ENCODE data around the gene CNIH2. TPM values are rescaled to one million over a fixed set of nuclear protein-coding genes. Genes with fewer than 3 reads are reported as not detected.
A peak's percentile ranks its signal among the peaks of the same experiment; 100 is the strongest.
"Not testable (repeated sequence)": the region's sequence is repeated elsewhere in the genome, so short reads cannot be mapped to it uniquely, and the experiment has no call there.

Gene CNIH2
- total RNA-seq, 2 donors from 2014 or later, result 1.1 to 1.2 TPM

DNA sequence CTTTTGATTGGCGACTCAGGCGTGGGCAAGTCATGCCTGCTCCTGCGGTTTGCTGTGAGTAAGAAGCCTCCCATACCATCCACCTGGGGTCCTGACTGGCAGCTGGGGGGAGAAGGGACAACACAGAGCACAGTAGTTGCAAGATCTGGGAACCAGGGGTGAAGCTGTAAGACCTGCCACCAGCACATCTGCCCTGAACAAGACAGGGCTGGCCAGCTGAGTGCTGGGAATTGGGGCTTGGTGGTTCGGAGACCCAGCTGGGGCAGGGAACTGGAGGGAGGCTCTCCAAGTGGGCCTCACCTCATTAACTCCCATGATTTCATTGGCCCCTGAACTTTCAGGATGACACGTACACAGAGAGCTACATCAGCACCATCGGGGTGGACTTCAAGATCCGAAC, 6.2 kb upstream of the CNIH2 start:
- ATAC-seq (no peak), DNase-seq (no peak)
- intact Hi-C loops (cut with DNase I, micrococcal nuclease), result no loop called here

DNA sequence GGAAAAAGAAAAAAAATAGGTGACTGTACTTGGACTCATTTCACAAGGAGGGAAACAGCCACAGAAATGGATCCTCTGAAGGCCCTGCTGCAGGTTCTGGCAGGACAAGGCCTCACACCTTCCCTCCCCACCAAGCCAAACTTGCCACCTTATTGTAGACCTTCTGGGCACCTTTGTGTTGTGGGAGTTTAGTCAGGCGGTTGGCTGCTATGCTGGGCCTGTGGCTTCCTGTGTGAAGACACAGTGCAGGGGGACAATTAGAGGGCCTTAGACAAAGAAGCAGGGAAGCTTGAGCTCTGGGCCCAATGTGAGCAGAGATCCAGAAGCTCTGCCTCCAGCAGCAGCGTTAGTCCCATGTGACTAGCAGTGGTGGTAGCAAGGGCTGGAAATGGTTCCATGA, 5.4 kb upstream of the CNIH2 start:
- no peak for DNase-seq
- no peak for ATAC-seq
- intact Hi-C loops (cut with DNase I, micrococcal nuclease), result no loop called here

DNA sequence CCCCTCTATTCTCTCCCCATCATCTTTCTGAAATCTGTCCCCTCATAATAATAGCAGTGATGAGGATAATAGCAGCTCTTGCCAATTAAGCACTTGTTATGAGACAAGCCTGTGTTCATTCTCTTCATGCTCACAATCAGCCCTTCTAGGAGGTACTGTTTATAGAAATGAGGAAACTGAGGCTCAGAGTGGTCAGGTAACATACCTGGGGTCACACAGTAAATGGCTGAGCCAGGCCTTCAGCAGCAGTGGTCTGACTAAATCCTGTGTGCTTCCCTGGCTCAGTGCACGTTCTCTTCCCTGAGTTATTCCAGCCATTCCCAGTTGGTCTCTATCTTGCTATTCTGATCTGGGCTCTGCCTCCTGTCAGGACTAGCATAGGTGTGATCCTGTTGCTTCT, 3.8 kb upstream of the CNIH2 start:
- no peak for ATAC-seq
- intact Hi-C loops (cut with DNase I, micrococcal nuclease), result no loop called here
- DNase-seq, result no peak

DNA sequence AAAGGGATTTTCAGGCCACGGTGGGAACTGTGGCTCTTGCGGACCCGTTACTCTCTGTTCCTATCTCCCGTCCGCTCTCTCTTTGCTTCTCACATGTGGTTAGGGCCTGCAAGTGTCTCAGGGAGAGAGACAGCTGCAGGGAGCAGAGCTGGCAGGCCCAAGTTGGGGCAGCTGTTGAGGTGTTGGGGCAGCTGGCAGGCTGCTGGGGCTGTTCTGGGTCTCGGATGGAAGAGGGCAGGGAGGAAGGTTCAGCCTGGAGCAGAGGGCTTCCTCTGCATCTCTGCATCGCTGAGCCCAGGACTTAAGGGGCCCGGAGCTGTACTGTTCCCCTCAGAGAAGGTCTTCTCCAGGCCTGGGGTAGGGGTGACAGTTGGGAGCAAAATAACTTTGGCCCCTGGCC, 2.6 kb upstream of the CNIH2 start:
- intact Hi-C loops (cut with DNase I, micrococcal nuclease), result no loop called here
- DNase-seq (no peak), ATAC-seq (no peak)

DNA sequence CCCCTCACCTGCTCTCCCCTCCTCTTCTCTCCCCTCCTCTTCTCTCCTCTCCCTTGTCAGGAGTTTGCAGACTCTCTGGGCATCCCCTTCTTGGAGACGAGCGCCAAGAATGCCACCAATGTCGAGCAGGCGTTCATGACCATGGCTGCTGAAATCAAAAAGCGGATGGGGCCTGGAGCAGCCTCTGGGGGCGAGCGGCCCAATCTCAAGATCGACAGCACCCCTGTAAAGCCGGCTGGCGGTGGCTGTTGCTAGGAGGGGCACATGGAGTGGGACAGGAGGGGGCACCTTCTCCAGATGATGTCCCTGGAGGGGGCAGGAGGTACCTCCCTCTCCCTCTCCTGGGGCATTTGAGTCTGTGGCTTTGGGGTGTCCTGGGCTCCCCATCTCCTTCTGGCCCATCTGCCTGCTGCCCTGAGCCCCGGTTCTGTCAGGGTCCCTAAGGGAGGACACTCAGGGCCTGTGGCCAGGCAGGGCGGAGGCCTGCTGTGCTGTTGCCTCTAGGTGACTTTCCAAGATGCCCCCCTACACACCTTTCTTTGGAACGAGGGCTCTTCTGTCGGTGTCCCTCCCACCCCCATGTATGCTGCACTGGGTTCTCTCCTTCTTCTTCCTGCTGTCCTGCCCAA, 1.9 kb upstream of the CNIH2 start:
- intact Hi-C loops (cut with DNase I, micrococcal nuclease), result no loop called here
- DNase-seq (no peak), ATAC-seq (peak; percentile 1)

DNA sequence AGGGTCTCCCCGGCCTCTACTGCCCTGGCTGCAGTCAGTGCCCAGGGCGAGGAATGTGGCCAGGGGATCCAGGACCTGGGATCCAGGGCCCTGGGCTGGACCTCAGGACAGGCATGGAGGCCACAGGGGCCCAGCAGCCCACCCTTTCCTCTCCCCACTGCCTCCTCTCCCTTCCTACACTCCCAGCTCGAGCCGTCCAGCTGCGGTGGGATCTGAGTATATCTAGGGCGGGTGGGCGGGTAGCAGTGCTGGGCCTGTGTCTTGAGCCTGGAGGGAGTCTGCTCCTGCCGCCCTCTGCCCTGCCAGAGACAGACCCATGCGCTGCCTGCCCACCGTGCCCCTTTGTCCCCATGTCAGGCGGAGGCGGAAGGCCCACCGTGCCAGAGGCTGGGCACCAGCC, 1.4 kb upstream of the CNIH2 start:
- peak; percentile 1 for ATAC-seq
- intact Hi-C loops (cut with DNase I, micrococcal nuclease); DNase-seq: not testable (repeated sequence)

DNA sequence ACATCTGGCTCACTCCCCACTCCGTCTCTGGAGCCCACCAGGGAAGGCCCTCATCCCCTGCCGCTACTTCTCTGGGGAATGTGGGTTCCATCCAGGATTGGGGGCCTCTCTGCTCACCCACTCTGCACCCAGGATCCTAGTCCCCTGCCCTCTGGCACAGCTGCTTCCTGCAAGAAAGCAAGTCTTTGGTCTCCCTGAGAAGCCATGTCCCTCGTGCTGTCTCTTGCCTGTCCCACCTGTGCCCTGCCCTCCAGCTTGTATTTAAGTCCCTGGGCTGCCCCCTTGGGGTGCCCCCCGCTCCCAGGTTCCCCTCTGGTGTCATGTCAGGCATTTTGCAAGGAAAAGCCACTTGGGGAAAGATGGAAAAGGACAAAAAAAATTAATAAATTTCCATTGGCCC, 911 bp upstream of the CNIH2 start:
- intact Hi-C loops (cut with DNase I, micrococcal nuclease); DNase-seq: not testable (repeated sequence)
- peak; percentile 1 for ATAC-seq

DNA sequence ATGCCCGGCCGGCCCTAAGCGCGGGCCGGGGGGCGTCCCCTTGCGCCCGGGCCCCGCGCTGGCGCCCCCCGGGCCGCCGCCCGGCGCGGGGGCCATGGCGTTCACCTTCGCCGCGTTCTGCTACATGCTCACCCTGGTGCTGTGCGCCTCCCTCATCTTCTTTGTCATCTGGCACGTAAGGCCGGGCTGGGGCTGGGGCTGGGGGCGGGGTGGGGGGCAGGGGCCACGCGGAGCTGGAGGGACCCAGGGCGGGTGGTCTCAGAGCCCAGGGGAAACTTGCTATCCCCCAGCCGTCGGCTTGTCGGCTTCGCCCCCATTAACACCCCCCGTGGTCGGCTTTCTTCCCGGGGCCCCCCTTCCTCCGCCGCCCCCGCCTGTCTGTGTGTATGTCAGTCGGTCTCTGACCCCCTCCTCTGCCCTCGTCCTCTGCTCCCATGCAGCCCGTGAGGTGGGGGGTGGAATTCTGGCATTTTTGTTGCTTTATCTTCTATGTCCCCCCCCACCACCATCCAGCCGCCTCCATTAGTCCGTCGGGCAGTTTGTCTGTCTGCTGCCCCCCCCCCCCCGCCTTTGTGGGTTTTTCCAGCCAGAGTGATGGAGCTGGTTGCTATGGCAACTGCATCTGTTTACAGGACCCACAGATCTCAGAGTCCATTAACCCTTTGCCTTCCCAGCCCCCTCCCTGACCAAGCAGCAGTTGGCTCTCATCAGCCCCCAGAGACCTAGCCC, 552 bp downstream of the CNIH2 start:
- ATAC-seq (no peak), DNase-seq (no peak)
- intact Hi-C loops (cut with DNase I, micrococcal nuclease), result no loop called here

DNA sequence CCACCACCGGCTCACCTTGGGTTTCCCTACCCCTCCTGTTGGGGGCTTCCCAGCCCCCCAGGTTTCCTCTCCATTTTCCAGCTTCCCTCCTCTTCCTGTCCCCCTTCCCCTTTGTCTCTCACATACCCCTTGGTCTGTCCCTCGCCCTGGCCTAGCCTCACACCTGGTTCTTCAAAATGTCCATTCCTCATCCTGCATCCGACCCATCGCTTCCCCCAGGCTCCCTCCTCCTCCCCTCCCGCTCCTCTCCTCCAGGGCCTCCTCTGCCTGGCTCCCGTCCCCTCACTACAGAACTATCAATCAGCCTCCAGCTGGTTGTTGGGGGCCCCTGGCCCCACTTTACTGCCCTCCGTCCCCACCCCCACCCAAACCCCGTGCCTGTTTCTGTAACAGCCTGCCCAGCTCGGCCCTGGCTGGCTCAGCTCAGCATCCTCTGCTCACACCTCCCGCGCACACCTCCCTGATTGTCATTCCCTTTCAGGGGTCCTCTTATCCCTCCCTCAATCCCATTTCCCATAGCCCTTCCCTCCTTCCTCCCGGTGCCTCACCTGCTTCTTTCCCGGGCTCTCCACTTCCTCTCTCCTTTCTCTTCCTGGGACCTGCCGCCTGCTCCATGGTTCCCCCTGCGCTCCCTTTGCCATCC, 1.2 kb downstream of the CNIH2 start:
- ATAC-seq (no peak), DNase-seq (no peak)
- intact Hi-C loops (cut with DNase I, micrococcal nuclease), result no loop called here

DNA sequence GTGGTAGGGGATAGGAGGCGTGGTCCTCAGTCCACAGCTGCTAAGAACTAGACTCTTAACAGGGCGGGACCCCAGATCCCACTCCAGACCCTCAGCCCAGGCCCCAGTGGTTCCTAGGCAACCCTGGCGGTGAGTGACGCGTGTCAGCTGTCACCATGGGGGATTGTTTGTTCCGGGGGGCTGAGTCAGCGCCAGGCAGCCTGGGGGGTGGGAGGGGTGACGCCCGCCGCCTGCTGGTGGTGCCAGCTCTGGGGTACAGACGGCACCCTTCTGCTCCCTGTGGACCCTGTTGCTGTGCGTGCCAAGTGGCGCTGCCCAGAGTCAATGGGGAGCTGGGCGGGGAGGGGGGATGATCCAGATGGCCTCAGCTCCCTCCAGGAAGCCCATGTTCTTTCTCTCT, 2.5 kb downstream of the CNIH2 start:
- ATAC-seq (no peak), DNase-seq (peak in 1 of 2 donors; percentile 25)
- intact Hi-C loops (cut with DNase I, micrococcal nuclease), result loop anchor here in 1 of 2 donors (5.0 kb wide), 1 partner anchor 58 kb away; no protein-coding TSS in a partner anchor

DNA sequence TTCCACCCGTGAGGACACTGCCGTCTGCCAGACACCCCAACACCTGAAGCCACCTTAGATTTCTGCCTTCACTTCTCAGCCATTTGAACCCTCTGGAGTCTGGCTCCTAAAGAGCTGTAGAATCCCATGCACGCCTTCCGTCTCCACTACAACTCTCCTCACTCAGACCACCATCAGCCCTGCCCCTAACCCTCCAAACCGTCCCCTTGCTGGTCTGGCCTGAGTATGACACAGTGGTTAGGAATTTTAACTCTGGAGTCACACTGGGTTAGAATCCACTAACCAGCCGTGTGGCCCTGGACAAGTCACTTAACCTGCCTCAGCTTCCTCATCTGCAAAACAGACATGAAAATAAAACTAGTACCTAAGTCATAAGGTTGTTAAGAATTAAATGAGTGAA, 3.0 kb downstream of the CNIH2 start:
- ATAC-seq (no peak), DNase-seq (no peak)
- intact Hi-C loops (cut with DNase I, micrococcal nuclease), result loop anchor here in 1 of 2 donors (5.0 kb wide), 1 partner anchor 59 kb away; no protein-coding TSS in a partner anchor

DNA sequence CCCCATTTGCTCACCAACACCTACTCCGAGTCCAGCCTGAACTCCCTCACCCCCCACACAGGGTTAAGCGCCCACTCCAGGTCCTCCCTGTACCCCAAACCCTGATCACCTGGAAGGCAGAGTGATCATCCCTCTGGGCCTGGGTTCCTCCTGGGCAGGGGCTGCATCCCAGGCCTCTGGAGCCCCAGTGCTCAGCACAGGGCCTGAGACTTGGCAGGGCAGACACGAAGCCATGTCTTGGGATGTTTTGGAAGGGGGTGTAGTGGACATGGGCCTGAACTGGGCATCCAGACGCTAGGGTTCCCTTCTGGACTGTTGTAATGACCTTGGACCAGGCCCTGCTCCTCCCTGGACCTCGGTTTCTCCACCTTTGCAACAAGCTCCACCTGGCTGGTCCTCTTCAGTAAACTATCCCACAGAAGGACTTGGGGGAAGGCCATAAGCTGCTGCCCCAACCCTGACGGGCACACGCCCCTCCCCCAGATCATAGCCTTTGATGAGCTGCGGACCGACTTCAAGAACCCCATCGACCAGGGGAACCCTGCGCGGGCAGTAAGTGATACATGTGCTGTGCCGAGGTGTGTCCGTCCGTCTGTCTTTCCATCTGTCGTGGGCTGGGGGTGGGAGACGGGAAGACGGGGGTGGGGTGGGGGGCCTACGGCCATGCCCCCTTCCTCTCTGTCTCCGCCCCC, 3.9 kb downstream of the CNIH2 start:
- intact Hi-C loops (cut with DNase I, micrococcal nuclease), result loop anchor here in 1 of 2 donors (5.0 kb wide), 1 partner anchor 60 kb away; no protein-coding TSS in a partner anchor
- ATAC-seq, result no peak
- DNase-seq, result peak in 1 of 2 donors; percentile 8

DNA sequence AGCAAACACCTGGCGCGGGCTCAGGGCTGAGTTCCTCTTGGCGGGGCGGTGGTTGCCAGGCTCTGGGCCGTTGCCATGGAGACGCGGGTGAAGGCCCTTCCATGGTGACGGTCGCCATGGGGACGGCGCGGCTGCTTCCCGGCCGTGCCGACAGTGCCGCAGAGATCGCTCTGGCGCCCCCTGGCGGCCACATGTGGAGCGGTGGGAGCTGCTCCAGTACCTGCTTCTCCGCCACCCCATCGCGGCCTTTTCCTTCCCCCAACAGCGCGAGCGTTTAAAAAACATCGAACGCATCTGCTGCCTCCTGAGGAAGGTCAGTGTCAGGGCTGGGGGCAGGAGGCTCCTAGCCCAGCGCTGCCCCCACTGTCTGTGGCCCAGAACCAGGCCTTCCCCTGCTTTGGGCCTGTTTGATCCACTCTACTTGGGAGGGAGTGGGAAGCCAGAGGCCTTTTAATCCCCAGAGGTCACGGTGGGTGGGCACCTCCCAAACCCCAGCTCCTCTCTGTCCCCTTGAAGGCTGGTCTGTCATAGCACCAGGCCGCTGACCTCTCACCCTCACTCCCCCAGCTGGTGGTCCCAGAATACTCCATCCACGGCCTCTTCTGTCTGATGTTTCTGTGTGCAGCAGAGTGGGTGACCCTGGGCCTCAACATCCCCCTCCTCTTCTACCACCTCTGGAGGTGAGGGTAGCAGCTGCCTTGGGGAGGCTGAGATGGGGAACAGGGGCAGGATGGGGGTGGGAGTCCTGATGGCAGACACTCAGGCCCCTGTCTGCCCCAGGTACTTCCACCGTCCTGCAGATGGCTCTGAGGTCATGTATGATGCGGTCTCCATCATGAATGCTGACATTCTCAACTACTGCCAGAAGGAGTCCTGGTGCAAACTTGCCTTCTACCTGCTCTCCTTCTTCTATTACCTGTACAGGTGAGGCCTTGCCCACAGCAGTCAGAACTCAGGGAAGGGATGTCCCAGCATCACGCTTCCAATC, 4.8 kb downstream of the CNIH2 start:
- intact Hi-C loops (cut with DNase I, micrococcal nuclease), result loop anchor here in 1 of 2 donors (5.0 kb wide), 1 partner anchor 60 kb away; no protein-coding TSS in a partner anchor
- peak; percentile 82 for ATAC-seq

DNA sequence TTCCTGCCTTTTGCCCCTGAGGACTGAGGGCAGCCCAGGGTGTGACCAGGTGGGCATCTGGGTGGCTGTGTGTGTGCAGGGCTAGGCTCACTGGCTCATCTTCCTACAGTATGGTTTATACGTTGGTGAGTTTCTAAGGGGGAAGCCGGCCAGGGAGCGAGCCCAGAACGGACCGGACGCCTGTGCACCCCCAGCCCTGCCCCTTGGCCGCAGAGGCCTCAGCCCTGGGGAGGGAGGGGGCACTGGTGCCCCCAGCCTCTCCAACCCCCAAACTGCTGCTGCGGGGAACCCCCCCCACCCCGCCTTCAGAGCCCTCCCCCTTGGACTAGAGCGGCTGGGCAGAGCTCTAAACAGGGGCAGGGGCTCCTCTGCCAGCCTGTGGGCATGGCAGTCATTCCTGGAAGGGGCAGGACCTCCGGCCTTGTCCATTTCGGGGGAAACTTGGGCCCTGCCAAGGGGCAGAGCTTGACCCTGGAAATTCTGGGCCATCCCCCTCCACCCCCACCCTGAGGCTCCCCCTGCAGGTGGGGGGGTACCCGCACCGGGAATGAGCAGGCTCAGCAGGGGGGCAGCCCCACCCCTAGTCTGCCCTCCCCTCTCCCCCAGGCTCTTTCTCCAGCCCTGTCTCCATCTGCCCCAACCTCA, 5.6 kb downstream of the CNIH2 start:
- intact Hi-C loops (cut with DNase I, micrococcal nuclease), result loop anchor here in 1 of 2 donors (5.0 kb wide), 1 partner anchor 61 kb away; no protein-coding TSS in a partner anchor
- ATAC-seq (no peak), DNase-seq (peak in 1 of 2 donors; percentile 6)

More for the DNA sequence above, 4.8 kb downstream of the CNIH2 start:
- DNase-seq, result peak; percentile 98 to 100

DNA sequence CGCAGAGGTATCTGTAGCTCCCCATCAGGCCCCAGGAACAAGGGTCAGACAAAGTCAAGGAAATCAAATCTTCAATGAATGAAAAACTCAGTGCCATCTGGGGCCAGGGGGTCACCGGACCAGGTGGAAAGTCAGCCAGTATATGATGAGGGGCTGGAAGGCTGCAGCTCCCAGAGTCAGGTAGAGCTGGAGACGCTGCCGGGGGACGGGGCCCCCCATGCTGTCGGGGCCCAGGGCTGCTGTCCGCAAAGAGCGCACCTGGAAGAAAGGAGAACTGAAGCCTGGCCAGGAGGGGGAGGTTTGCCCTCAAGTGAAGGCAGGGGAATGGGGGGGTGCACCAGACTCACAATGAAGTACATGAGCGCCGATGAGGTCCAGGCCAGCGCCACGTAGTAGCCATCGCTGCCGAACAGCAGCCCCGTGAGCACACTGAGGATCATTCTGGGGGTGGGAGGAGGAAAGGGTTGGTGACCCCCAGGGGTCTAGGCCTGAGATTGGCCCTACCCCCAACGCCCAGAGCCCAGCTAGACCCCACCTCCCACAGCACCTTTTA, 6.6 kb downstream of the CNIH2 start:
- DNase-seq, result no peak
- intact Hi-C loops (cut with DNase I, micrococcal nuclease), result loop anchor here in 1 of 2 donors (5.0 kb wide), 1 partner anchor 62 kb away; no protein-coding TSS in a partner anchor
- no peak for ATAC-seq

DNA sequence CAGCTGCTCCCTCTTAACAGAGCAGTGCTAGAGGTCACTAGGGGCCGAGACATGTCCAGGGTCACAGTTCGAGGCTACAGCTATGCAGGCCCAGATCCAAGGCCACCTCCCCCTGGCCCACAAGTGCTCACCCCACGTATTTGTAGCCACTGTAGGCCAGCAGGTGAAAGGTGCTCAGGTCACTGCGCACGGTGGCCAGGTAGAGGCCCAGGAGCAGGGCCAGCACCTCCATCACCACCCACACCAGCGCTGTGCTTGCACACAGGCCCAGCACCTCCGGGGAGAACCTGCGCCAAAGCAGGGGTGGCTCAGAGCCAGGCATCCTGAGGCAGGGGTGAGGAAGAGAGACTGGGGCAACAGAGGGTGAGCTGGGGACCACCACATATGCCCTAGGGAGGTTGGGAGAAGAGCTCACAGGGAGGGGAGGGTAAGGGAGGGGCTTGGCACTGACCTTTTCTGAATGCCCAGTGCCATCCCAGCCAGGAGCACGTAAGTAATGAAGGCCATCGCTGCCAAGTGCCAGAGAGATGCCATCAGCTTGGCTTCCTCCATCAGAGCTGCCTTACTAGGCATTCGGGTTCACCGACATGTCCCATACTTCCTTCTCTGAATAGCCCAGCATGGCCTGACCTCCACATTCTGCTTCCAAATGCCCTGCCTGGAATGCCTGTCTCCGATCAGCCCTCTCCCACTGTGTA, 7.4 kb downstream of the CNIH2 start:
- intact Hi-C loops (cut with DNase I, micrococcal nuclease), result no loop called here
- no peak for DNase-seq
- ATAC-seq, result no peak

DNA sequence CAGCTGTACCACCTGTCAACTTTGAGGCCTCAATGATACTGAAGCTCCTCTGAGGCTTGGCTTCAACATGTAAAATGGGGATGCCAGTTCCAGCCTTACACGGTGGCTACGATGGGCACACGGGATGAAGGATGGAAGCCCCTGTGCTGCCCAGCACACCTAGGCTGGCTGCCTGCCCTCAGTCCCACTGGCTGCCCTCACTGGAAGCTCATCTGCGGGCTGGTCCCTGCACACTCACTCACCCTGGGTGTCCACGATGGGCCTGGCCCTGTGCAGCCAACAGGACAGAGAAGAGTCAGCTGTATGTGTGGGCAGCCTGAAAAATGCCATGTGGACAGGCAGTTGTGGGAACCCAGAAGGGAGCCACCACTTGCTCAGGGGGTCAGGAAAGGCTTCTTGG, 8.7 kb downstream of the CNIH2 start:
- ATAC-seq (no peak), DNase-seq (no peak)
- intact Hi-C loops (cut with DNase I, micrococcal nuclease), result no loop called here
